ENCODE results near the gene GAP43. TPM values are rescaled to one million over a fixed set of nuclear protein-coding genes. Genes with fewer than 3 reads are reported as not detected.

GAP43 gene
- total RNA-seq, 3 donors from 2014 or later: 0.96 to 13.6 (median 1.1) TPM

- no peaks in the 10 kb centered on the region for H3K4me1 ChIP-seq (ENCODE audit: low read depth)
- no peaks in the 10 kb centered on the region for H3K9me3 ChIP-seq
- TF ChIP-seq CTCF (IDR thresholded peaks at IDR 0.05): no peak
- ATAC-seq (no peak), DNase-seq (no peak)
- H3K4me3 ChIP-seq: no peak overlapping the region
- intact Hi-C loops (cut with DNase I, micrococcal nuclease): no loop called here
- no peaks in the 10 kb centered on the region for H3K36me3 ChIP-seq (ENCODE audit: low read depth)
Observed at GRCh38 chr3:115699706-115700105, 76.4 kb downstream of the GAP43 start.

GRCh38 chr3:115702598-115702997, 79.3 kb downstream of the GAP43 start:
- TF ChIP-seq CTCF (IDR thresholded peaks at IDR 0.05): no peak
- no peak overlapping the region for H3K4me3 ChIP-seq
- no peak for DNase-seq
- no peaks in the 10 kb centered on the region for H3K9me3 ChIP-seq
- intact Hi-C loops (cut with DNase I, micrococcal nuclease): no loop called here
- ATAC-seq: no peak
- H3K4me1 ChIP-seq (ENCODE audit: low read depth): no peaks in the 10 kb centered on the region
- H3K36me3 ChIP-seq (ENCODE audit: low read depth): no peaks in the 10 kb centered on the region

- intact Hi-C loops (cut with DNase I, micrococcal nuclease): no loop called here
- no peaks in the 10 kb centered on the region for H3K36me3 ChIP-seq (ENCODE audit: low read depth)
- H3K4me1 ChIP-seq (ENCODE audit: low read depth): no peaks in the 10 kb centered on the region
- DNase-seq: no peak
- no peak for TF ChIP-seq CTCF (IDR thresholded peaks at IDR 0.05)
- ATAC-seq: no peak
- no peaks in the 10 kb centered on the region for H3K9me3 ChIP-seq
- H3K4me3 ChIP-seq: no peak overlapping the region
Observed at GRCh38 chr3:115704661-115705338, 81.5 kb downstream of the GAP43 start.

- TF ChIP-seq CTCF (IDR thresholded peaks at IDR 0.05): no peak
- DNase-seq: no peak
- Histone ChIP-seq H3K9me3 (no peaks in the 10 kb centered on the region), H3K4me3 (no peak overlapping the region), H3K36me3 (ENCODE audit: low read depth) (no peaks in the 10 kb centered on the region), H3K4me1 (ENCODE audit: low read depth) (no peaks in the 10 kb centered on the region)
- ATAC-seq: no peak
- intact Hi-C loops (cut with DNase I, micrococcal nuclease): no loop called here
Observed at GRCh38 chr3:115706311-115706829, 83.1 kb downstream of the GAP43 start.

- no peak for TF ChIP-seq CTCF (IDR thresholded peaks at IDR 0.05)
- ATAC-seq: no peak
- no peaks in the 10 kb centered on the region for H3K36me3 ChIP-seq (ENCODE audit: low read depth)
Observed at GRCh38 chr3:115708540-115708939, 85.2 kb downstream of the GAP43 start.

More at GRCh38 chr3:115708540-115708939, 85.2 kb downstream of the GAP43 start:
- intact Hi-C loops (cut with DNase I, micrococcal nuclease): no loop called here
- no peaks in the 10 kb centered on the region for H3K9me3 ChIP-seq
- H3K4me1 ChIP-seq (ENCODE audit: low read depth): no peaks in the 10 kb centered on the region
- H3K4me3 ChIP-seq: no peak overlapping the region
- DNase-seq: no peak
